Ishikawa (cell line): ENCODE data around the gene HAPLN2.

Experiments used
- CEBPB ChIP-seq: IDR thresholded peaks from 2 replicates; pipeline ENCODE4 v1.6.1; 2012
- CREB1 ChIP-seq: IDR thresholded peaks from 2 replicates; pipeline ENCODE4 v1.6.1; 2012; ENCODE audit warnings: low read depth
- EGR1 ChIP-seq: IDR thresholded peaks from 2 replicates; pipeline ENCODE4 v1.6.1; 2012
- EP300 ChIP-seq: IDR thresholded peaks from 2 replicates; pipeline ENCODE4 v1.6.1; 2012; ENCODE audit warnings: borderline replicate concordance
- MAX ChIP-seq: IDR thresholded peaks from 2 replicates; pipeline ENCODE4 v1.6.1; 2012
- NFIC ChIP-seq: IDR thresholded peaks from 2 replicates; pipeline ENCODE4 v1.6.1; 2012
- USF1 ChIP-seq: IDR thresholded peaks from 2 replicates; pipeline ENCODE4 v1.6.1; 2012
- YY1 ChIP-seq: IDR thresholded peaks from 2 replicates; pipeline ENCODE4 v1.6.1; 2012; ENCODE audit warnings: low read depth

- TF ChIP-seq NFIC (no peak), EP300 (no peak), YY1 (no peak), USF1 (no peak), CREB1 (no peak), EGR1 (no peak), CEBPB (no peak), MAX (no peak)
Observed at GRCh38 chr1:156572663-156573018, 46.6 kb upstream of the HAPLN2 start.
